H1 (cell line): Measurements from ENCODE around the gene POLRMT. TPM values are rescaled to one million over a fixed set of nuclear protein-coding genes. Genes with fewer than 3 reads are reported as not detected.

Source experiments
- CHD2 ChIP-seq: IDR thresholded peaks from 2 replicates; pipeline ENCODE4 v1.6.1; 2012; ENCODE audit warnings: low read length, improper control_type of control experiment
- CHD7 ChIP-seq: fragments of 300-600 bp; sonication (generic); IDR thresholded peaks from 2 replicates; pipeline ENCODE4 v1.7.1; 2012; ENCODE audit warnings: low read length, moderate library complexity, mild to moderate bottlenecking, inconsistent platforms; ENCODE audit not compliant: insufficient replicate concordance
- CREB1 ChIP-seq: IDR thresholded peaks from 2 replicates; pipeline ENCODE4 v1.6.1; 2012; ENCODE audit warnings: inconsistent platforms
- JUN ChIP-seq: IDR thresholded peaks from 2 replicates; pipeline ENCODE4 v1.6.1; 2011; ENCODE audit warnings: low read depth, mild to moderate bottlenecking, improper control_type of control experiment, low read length
- MAFK ChIP-seq: IDR thresholded peaks from 2 replicates; pipeline ENCODE4 v1.6.1; 2012; ENCODE audit warnings: low read depth, mild to moderate bottlenecking, improper control_type of control experiment, low read length
- RFX5 ChIP-seq: IDR thresholded peaks from 2 replicates; pipeline ENCODE4 v1.6.1; 2011; ENCODE audit warnings: low read depth, low read length, improper control_type of control experiment, borderline replicate concordance
- polyA plus RNA-seq, 7 experiments: library from polyadenylated mRNA; depleted of rRNA in 3 of 7; stranded (reverse) in 5 of 7; unstranded in 2 of 7; fragments of >200 nt in 5 of 7; fragments of 200-250 nt in 2 of 7; gene quantifications; 1 replicate in 5 of 7; 2 replicates in 1 of 7; 4 replicates in 1 of 7; pipeline versions ENCODE4 v1.2.1 to v1.2.3, GENCODE V29; 2011 to 2013; ENCODE audit warnings: missing spikeins in 2 of 7, mixed read lengths in 2 of 7
- total RNA-seq: library from RNA; stranded (reverse); fragmentation: NEBNext Ultra II Directional; extraction: Animal tissue kit (Norgen Biotek cat#: 25700); gene quantifications from 2 replicates; pipeline ENCODE4 v1.2.1, GENCODE V29; 2021

The POLRMT gene
- total and polyA plus RNA-seq, 2 of the 8 experiments (the other 6 are each of a cell fraction or from before 2014, with no cell fraction given) = 93.0 to 111 TPM

- no peak for TF ChIP-seq CHD7
- no peak for TF ChIP-seq CREB1
- TF ChIP-seq CHD2 = no peak
- TF ChIP-seq RFX5 = no peak
- 0 out of 2 replicates have a peak, but pooled peaks have one; percentile 35 for TF ChIP-seq MAFK
- TF ChIP-seq JUN = no peak
Measured at GRCh38 chr19:623974-624373, 9.4 kb downstream of the POLRMT start (continued).
